ENCODE data around the gene CDH20.
"Not testable (repeated sequence)": the region's sequence is repeated elsewhere in the genome, so short reads cannot be mapped to it uniquely, and the experiment has no call there.

The CDH20 gene

GRCh38 chr18:61340148-61340547 is 6.9 kb downstream of the CDH20 start:
- no peak for DNase-seq (ENCODE audit: extremely low read depth in 1 of 2, low read depth in 1 of 2)

DNA sequence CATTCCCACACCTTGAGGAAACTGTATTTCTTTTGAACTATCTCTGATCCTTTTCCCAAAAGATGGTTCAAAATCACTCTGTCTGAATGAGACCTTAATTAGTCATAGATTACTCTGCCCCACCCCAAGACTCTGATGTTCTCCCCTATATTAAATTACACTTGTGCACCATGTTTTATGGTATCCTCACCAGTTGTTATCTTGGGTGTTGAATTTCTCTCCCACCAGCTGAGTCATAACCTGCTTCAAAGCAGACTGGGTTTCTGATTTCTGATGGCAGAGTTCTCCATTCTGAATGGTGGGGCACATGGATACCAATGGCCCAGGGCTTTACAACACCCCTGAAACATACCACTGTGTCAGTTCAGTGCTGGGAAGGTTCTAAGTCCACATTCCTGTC is 15.0 kb downstream of the CDH20 start:
- DNase-seq (ENCODE audit: extremely low read depth in 1 of 2, low read depth in 1 of 2) = no peak

GRCh38 chr18:61350578-61350977 is 17.3 kb downstream of the CDH20 start:
- DNase-seq (ENCODE audit: extremely low read depth in 1 of 2, low read depth in 1 of 2) = no peak

GRCh38 chr18:61352059-61352458 is 18.8 kb downstream of the CDH20 start:
- DNase-seq (ENCODE audit: extremely low read depth in 1 of 2, low read depth in 1 of 2) = no peak

DNA sequence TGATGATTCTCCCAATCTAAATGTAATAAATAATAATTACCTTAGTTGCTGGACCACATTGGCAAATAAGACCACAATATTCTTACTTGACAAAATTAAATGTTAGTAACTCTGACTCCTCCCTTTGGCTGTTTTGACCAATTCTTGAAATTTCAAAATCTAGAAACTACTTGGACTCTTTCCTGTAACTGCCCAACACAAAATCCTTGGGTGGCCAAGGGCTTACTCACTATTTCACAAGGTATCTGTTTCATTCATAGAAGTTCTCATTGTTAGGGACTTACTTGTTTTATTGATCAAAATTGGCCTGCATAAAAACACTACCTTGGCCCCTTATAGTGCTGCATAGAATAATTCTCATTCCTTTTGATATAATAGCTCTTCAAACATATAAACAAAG is 19.4 kb downstream of the CDH20 start:
- no peak for DNase-seq (ENCODE audit: extremely low read depth in 1 of 2, low read depth in 1 of 2)

GRCh38 chr18:61360404-61361383 is 27.5 kb downstream of the CDH20 start:
- DNase-seq (ENCODE audit: extremely low read depth in 1 of 2, low read depth in 1 of 2) = no peak

DNA sequence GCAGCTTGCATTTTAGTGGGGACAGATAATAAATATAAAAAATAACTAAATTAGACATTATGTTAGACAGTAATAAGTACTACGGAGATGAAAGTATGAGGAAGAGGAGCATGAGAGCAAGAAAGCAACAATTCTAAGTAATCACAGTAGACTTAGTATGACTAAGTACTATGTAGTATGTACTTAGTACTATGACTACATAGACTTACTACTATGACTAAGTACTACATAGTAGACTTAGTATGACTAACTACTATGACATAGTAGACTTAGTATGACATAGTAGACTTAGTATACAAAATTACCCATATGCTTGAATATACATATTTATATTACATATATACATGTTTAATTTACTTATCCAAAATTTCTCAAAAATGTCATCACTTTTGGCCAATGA is 29.3 kb downstream of the CDH20 start:
- no peak for DNase-seq (ENCODE audit: extremely low read depth in 1 of 2, low read depth in 1 of 2)

DNA sequence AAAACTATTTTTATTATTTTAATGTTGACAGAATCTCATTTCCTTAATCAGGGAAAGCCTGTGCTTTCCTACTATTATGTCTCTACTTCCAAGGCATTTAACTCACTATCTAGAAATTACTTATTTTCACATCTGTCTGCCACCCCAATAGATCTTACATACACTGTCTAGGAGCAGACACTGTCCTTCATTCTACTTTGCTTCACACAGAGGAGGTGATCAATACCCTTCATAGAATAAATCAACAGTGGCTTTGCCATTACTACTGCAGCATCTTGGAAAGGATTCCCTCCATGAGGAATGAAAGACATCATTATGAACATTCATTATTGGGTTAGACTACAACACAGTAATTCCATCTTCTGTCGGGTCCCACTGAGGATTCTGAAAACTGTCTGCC is 31.7 kb downstream of the CDH20 start:
- DNase-seq (ENCODE audit: extremely low read depth in 1 of 2, low read depth in 1 of 2) = no peak

GRCh38 chr18:61368001-61368400 is 34.8 kb downstream of the CDH20 start:
- DNase-seq (ENCODE audit: extremely low read depth in 1 of 2, low read depth in 1 of 2) = no peak

DNA sequence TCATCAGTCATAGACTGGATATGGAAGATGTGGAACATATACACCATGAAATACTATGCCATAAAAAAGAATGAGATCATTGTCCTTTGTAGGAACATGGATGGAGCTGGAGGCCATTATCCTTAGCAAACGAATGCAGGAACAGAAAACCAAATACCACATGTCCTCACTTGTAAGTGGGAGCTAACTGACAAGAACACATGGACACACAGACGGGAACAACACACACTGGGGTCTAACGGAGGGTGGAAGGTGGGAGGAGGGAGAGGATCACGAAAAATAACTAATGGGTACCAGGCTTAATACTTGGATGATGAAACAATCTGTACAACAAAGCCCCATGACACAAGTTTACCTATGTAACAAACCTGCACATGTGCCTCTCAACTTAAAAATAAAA is 36.4 kb downstream of the CDH20 start:
- not testable (repeated sequence) for DNase-seq (ENCODE audit: extremely low read depth in 1 of 2, low read depth in 1 of 2)

- no peak for DNase-seq (ENCODE audit: extremely low read depth in 1 of 2, low read depth in 1 of 2)
These were observed 37.9 kb downstream of the CDH20 start for GRCh38 chr18:61371111-61371510.

GRCh38 chr18:61379827-61380226 is 46.6 kb downstream of the CDH20 start:
- no peak for DNase-seq (ENCODE audit: extremely low read depth in 1 of 2, low read depth in 1 of 2)

GRCh38 chr18:61388010-61388409 is 54.8 kb downstream of the CDH20 start:
- DNase-seq (ENCODE audit: extremely low read depth in 1 of 2, low read depth in 1 of 2) = no peak

DNA sequence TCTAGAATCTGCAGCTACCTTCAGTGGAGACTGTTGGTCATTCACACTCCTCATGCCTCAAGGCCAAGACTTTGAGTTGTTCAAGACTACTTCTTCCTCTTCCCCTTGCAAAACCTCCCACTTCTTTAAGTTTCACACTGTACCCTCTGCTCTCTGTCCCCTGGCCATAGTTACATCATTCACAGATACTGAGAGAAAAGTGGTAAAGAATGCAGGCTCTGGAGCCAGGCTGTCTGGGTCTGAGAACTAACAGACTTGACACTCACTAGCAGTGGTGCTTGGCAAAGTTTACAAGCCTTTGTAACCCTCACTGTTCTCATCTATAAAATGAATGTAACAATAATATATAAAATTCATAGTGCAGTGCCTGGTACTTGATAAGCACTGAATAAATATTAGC is 61.8 kb downstream of the CDH20 start:
- no peak for DNase-seq (ENCODE audit: extremely low read depth in 1 of 2, low read depth in 1 of 2)

DNA sequence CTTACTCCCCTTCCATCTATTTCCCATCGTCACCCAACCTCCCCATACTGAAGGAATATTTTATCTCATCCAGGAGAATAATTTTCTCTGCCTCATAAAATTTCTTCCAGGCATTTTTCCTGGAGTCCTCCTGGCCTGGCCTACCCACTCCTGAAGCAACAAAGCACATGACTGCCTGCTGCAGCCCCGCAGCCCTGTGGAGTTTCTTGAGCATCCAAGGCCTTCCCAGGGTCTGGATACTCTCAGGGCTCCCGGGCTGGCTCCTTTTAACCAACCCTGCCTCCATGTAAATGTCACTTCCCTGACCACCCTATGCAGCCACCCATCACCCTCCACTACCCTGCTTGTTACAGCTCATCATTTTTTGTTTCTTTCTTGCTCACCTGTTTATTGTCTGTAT is 64.0 kb downstream of the CDH20 start:
- no peak for DNase-seq (ENCODE audit: extremely low read depth in 1 of 2, low read depth in 1 of 2)

- no peak for DNase-seq (ENCODE audit: extremely low read depth in 1 of 2, low read depth in 1 of 2)
These were observed 65.9 kb downstream of the CDH20 start for GRCh38 chr18:61398961-61399705.

DNA sequence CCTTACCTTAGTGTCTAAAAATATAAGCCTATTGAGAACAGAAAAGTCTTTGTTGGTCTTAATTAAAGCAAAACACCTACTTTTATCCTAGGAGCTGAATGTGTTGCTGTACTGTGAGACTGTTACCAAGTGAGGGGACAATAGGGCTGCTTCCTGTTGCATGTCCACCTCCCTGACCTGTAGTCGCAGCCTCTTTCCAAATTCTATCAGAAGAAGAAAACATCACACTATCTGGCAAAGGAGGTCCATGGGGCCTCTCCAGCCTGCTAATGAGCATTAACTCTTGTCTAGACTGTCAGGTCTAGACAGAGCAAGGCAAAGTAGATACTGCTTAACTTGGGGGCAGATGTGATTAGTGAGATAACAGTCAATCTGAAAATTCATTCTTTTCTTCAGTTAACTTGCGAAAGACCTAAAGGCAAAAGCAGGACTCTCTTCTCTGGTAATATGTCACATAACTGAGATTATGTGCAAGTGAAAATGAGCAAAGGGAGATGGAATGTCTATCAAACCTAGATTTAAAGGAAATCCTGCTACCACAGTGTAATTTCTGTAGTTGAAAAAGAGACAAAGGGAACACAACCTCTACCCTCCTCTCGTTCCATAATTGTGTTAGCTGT is 66.9 kb downstream of the CDH20 start:
- DNase-seq (ENCODE audit: extremely low read depth in 1 of 2, low read depth in 1 of 2) = no peak

DNA sequence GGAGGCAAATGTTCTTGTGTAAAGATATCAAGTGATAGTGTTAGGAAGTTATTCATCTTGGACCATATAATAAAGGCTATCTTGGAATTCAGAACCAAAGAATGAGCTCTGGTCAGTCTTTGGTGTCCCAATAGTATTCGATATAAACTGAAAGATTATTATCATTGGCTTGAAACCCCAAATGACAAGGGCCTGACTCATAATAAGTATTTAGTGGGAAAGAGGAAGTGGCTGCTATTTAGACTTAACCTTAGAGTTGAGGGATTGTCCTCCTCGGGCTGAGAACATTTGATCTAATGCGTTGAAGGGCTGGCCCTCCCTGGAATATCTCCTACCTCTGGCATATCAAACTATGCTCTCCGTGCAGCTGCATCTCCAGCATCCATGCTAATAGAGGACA is 67.5 kb downstream of the CDH20 start:
- no peak for DNase-seq (ENCODE audit: extremely low read depth in 1 of 2, low read depth in 1 of 2)

GRCh38 chr18:61402726-61403125 is 69.5 kb downstream of the CDH20 start:
- no peak for DNase-seq (ENCODE audit: extremely low read depth in 1 of 2, low read depth in 1 of 2)

DNA sequence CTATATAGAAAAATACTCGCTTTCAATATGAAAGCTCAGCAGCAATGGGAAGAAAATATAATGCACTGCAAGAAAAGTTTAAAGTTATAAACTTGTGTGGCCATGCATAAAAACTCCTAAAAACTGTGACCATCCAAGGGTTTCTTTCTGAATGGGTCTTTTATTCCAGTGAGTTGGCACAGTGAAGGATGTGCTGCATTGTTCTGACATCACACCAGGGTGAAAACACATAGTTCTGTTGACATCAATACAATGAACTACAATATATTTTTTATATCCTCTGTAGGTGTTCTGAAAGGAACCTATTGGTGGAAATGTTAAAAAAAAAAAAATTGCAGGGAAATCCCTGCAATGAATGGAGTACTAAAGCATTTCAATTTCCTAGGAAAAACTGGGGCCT is 80.2 kb downstream of the CDH20 start:
- no peak for DNase-seq (ENCODE audit: extremely low read depth in 1 of 2, low read depth in 1 of 2)

GRCh38 chr18:61414086-61414485 is 80.9 kb downstream of the CDH20 start:
- no peak for DNase-seq (ENCODE audit: extremely low read depth in 1 of 2, low read depth in 1 of 2)

- DNase-seq (ENCODE audit: extremely low read depth in 1 of 2, low read depth in 1 of 2) = no peak
These were observed 86.5 kb downstream of the CDH20 start for GRCh38 chr18:61419763-61420162.

Data from stimulated activated CD8-positive, alpha-beta memory T cell treated with anti-CD3 and anti-CD28 coated beads, Interleukin-7, amount 100 ng/mL, for 48 hours (primary cell).